ENCODE data around the gene NACA2. TPM values are rescaled to one million over a fixed set of nuclear protein-coding genes. Genes with fewer than 3 reads are reported as not detected.

The NACA2 gene
- total and polyA plus RNA-seq, 2 donors (not counting 1 experiment from before 2014, with no cell fraction given) = not detected

GRCh38 chr17:61594294-61594825 lies 3.3 kb upstream of the NACA2 start:
- no peak overlapping the region for H3K27ac ChIP-seq (ENCODE audit: low read length in 2 of 2)
- 100% methylated on average over 4 of the region's 5 CpGs for WGBS (ENCODE audit: insufficient coverage)
- H3K79me2 ChIP-seq (ENCODE audit: control insufficient read depth, insufficient read depth, low read length) = no peaks in the 10 kb centered on the region
- no peak overlapping the region for H3K4me3 Mint-ChIP-seq
- H2AFZ ChIP-seq (ENCODE audit: insufficient read depth, low read depth, low read length, poor library complexity, severe bottlenecking) = no peak overlapping the region
- TF ChIP-seq, protein P1, sequence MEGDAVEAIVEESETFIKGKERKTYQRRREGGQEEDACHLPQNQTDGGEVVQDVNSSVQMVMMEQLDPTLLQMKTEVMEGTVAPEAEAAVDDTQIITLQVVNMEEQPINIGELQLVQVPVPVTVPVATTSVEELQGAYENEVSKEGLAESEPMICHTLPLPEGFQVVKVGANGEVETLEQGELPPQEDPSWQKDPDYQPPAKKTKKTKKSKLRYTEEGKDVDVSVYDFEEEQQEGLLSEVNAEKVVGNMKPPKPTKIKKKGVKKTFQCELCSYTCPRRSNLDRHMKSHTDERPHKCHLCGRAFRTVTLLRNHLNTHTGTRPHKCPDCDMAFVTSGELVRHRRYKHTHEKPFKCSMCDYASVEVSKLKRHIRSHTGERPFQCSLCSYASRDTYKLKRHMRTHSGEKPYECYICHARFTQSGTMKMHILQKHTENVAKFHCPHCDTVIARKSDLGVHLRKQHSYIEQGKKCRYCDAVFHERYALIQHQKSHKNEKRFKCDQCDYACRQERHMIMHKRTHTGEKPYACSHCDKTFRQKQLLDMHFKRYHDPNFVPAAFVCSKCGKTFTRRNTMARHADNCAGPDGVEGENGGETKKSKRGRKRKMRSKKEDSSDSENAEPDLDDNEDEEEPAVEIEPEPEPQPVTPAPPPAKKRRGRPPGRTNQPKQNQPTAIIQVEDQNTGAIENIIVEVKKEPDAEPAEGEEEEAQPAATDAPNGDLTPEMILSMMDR (IDR thresholded peaks at IDR 0.05) = no peak
- TF ChIP-seq EZH2 (IDR thresholded peaks at IDR 0.05; ENCODE audit: borderline replicate concordance, insufficient read depth, low read depth, low read length, poor library complexity, severe bottlenecking) = no peak
- no peak overlapping the region for H3K4me3 ChIP-seq (ENCODE audit: control extremely low read depth in 1 of 5, extremely low read depth in 1 of 5, insufficient read depth in 1 of 5, low read depth in 2 of 5, low read length in 4 of 5)
- no peaks in the 10 kb centered on the region for H3K4me1 Mint-ChIP-seq
- ChIA-PET CTCF (no interaction called here), POLR2A (no interaction called here)
- no peak for ATAC-seq (ENCODE audit: low read depth)
- no peaks in the 10 kb centered on the region for H3K9me3 Mint-ChIP-seq (ENCODE audit: insufficient read depth)
- no peak for DNase-seq
- no peaks in the 10 kb centered on the region for H4K20me1 ChIP-seq (ENCODE audit: control insufficient read depth, insufficient read depth, low read length, poor library complexity, severe bottlenecking)
- H3K4me1 ChIP-seq (ENCODE audit: control insufficient read depth in 2 of 2, insufficient read depth in 2 of 2, low read length in 2 of 2) = no peaks in the 10 kb centered on the region
- no peak overlapping the region for H3K9ac ChIP-seq (ENCODE audit: low read length)
- H3K4me2 ChIP-seq (replicated peaks; ENCODE audit: low read depth, low read length, poor library complexity, severe bottlenecking) = no peak overlapping the region
- H3K27me3 Mint-ChIP-seq = peaks cover 19% of the 10 kb centered on the region
- no peak overlapping the region for H3K27ac Mint-ChIP-seq
- peaks cover 0 to 13% (median 6%) of the 10 kb centered on the region in 4 experiments for H3K27me3 ChIP-seq (replicated peaks in 1 of 4; ENCODE audit: control extremely low read depth in 1 of 4, control insufficient read depth in 3 of 4, insufficient read depth in 4 of 4, low read length in 3 of 4)
- intact Hi-C loops (cut with micrococcal nuclease) = no loop called here
- H3K36me3 ChIP-seq (replicated peaks in 1 of 2; ENCODE audit: control extremely low read depth in 1 of 2, control insufficient read depth in 1 of 2, extremely low read depth in 1 of 2, insufficient read depth in 2 of 2, low read length in 1 of 2) = no peaks in the 10 kb centered on the region
- H3K9me3 ChIP-seq (ENCODE audit: control extremely low read depth in 1 of 3, control insufficient read depth in 2 of 3, insufficient read depth in 1 of 3, low read length in 2 of 3) = peaks cover 0 to 3% (median 0%) of the 10 kb centered on the region in 3 donors

DNA sequence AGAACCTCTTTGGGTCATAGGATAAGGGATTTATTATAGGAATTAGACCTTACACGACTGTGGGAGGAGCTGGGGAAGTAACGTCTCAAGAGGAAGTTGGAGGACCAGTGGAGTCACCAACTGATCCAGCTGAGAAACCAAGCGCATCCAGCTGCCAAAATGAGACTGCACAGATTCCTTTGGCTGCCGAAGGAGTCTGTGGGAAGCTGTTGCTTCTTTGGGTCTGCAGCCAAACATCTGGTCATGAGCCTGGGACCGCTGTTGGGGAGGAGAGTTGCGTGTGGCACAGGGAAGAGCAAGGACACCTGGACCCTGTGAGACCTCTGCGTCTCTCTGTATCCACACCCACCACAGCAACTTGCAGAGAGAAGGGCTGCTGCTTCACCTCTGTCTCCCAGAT lies 2.4 kb upstream of the NACA2 start:
- no peak overlapping the region for H2AFZ ChIP-seq (ENCODE audit: insufficient read depth, low read depth, low read length, poor library complexity, severe bottlenecking)
- no peak overlapping the region for H3K9ac ChIP-seq (ENCODE audit: low read length)
- peaks cover 19% of the 10 kb centered on the region for H3K27me3 Mint-ChIP-seq
- no peak overlapping the region for H3K4me2 ChIP-seq (replicated peaks; ENCODE audit: low read depth, low read length, poor library complexity, severe bottlenecking)
- H3K4me1 Mint-ChIP-seq = no peaks in the 10 kb centered on the region
- 59% methylated on average over 6 of the region's 7 CpGs for WGBS (ENCODE audit: insufficient coverage)
- no peaks in the 10 kb centered on the region for H3K79me2 ChIP-seq (ENCODE audit: control insufficient read depth, insufficient read depth, low read length)
- H3K9me3 ChIP-seq (ENCODE audit: control extremely low read depth in 1 of 3, control insufficient read depth in 2 of 3, insufficient read depth in 1 of 3, low read length in 2 of 3) = peaks cover 0 to 3% (median 0%) of the 10 kb centered on the region in 3 donors
- CTCF ChIA-PET = no interaction called here
- no peaks in the 10 kb centered on the region for H4K20me1 ChIP-seq (ENCODE audit: control insufficient read depth, insufficient read depth, low read length, poor library complexity, severe bottlenecking)
- no peak overlapping the region for H3K27ac Mint-ChIP-seq
- no peaks in the 10 kb centered on the region for H3K4me1 ChIP-seq (ENCODE audit: control insufficient read depth in 2 of 2, insufficient read depth in 2 of 2, low read length in 2 of 2)
- H3K4me3 Mint-ChIP-seq = no peak overlapping the region
- H3K9me3 Mint-ChIP-seq (ENCODE audit: insufficient read depth) = no peaks in the 10 kb centered on the region
- DNase-seq (no peak), ATAC-seq (ENCODE audit: low read depth) (no peak)
- H3K36me3 ChIP-seq (replicated peaks in 1 of 2; ENCODE audit: control extremely low read depth in 1 of 2, control insufficient read depth in 1 of 2, extremely low read depth in 1 of 2, insufficient read depth in 2 of 2, low read length in 1 of 2) = no peaks in the 10 kb centered on the region
- POLR2A ChIA-PET = no interaction called here
- H3K4me3 ChIP-seq (ENCODE audit: control extremely low read depth in 1 of 5, extremely low read depth in 1 of 5, insufficient read depth in 1 of 5, low read depth in 2 of 5, low read length in 4 of 5) = no peak overlapping the region
- intact Hi-C loops (cut with micrococcal nuclease) = no loop called here
- TF ChIP-seq, protein P1 (IDR thresholded peaks at IDR 0.05) = no peak
- TF ChIP-seq EZH2 (IDR thresholded peaks at IDR 0.05; ENCODE audit: borderline replicate concordance, insufficient read depth, low read depth, low read length, poor library complexity, severe bottlenecking) = no peak
- H3K27me3 ChIP-seq (replicated peaks in 1 of 4; ENCODE audit: control extremely low read depth in 1 of 4, control insufficient read depth in 3 of 4, insufficient read depth in 4 of 4, low read length in 3 of 4) = peaks cover 0 to 16% (median 6%) of the 10 kb centered on the region in 4 experiments
- H3K27ac ChIP-seq (ENCODE audit: low read length in 2 of 2) = no peak overlapping the region

Measured in B cell (primary cell).